Measurements from ENCODE around the gene ACOT12. TPM values are rescaled to one million over a fixed set of nuclear protein-coding genes. Genes with fewer than 3 reads are reported as not detected.

ACOT12 gene
- polyA plus RNA-seq, 1 experiment = 0.18 TPM

- no peak for DNase-seq (ENCODE audit: low read depth)
- ChIA-PET POLR2A (no interaction called here), CTCF (interaction anchor here (0.7 kb wide), 1 partner anchor 14 kb away, joined by 3 read pairs; no protein-coding TSS in a partner anchor)
- H3K27me3 ChIP-seq (ENCODE audit: control insufficient read depth, insufficient read depth, low read length) = no peaks in the 10 kb centered on the region
- no peak for TF ChIP-seq CTCF (IDR thresholded peaks at IDR 0.05; ENCODE audit: insufficient read depth, low read depth, low read length)
- no peaks in the 10 kb centered on the region; the same call in 1 of the 2 replicates for H3K36me3 ChIP-seq (ENCODE audit: control insufficient read depth, insufficient read depth, low read length)
- H3K4me3 ChIP-seq (ENCODE audit: low read depth, low read length) = no peak overlapping the region
Observed at GRCh38 chr5:81313278-81313677, 80.7 kb downstream of the ACOT12 start.

GRCh38 chr5:81310402-81311063 lies 83.4 kb downstream of the ACOT12 start:
- TF ChIP-seq CTCF (IDR thresholded peaks at IDR 0.05; ENCODE audit: insufficient read depth, low read depth, low read length) = no peak
- H3K27me3 ChIP-seq (ENCODE audit: control insufficient read depth, insufficient read depth, low read length) = no peaks in the 10 kb centered on the region
- DNase-seq (ENCODE audit: low read depth) = no peak
- ChIA-PET CTCF (interaction anchor here (0.5 kb wide), 1 partner anchor 39 kb away, joined by 3 read pairs; no protein-coding TSS in a partner anchor), POLR2A (no interaction called here)
- H3K4me3 ChIP-seq (ENCODE audit: low read depth, low read length) = no peak overlapping the region
- no peaks in the 10 kb centered on the region; the same call in 1 of the 2 replicates for H3K36me3 ChIP-seq (ENCODE audit: control insufficient read depth, insufficient read depth, low read length)

GRCh38 chr5:81308836-81309235 lies 85.1 kb downstream of the ACOT12 start:
- CTCF ChIA-PET = interaction anchor here (0.6 kb wide), 1 partner anchor 95 kb away, joined by 3 read pairs; no protein-coding TSS in a partner anchor
- peaks cover 1% of the 10 kb centered on the region; the same call in 1 of the 2 replicates for H3K36me3 ChIP-seq (ENCODE audit: control insufficient read depth, insufficient read depth, low read length)

GRCh38 chr5:81305785-81306184 lies 88.1 kb downstream of the ACOT12 start:
- TF ChIP-seq CTCF (IDR thresholded peaks at IDR 0.05; ENCODE audit: insufficient read depth, low read depth, low read length) = no peak
- POLR2A ChIA-PET = no interaction called here

More at GRCh38 chr5:81308836-81309235, 85.1 kb downstream of the ACOT12 start:
- DNase-seq (ENCODE audit: low read depth) = no peak
- Histone ChIP-seq H3K27me3 (ENCODE audit: control insufficient read depth, insufficient read depth, low read length) (no peaks in the 10 kb centered on the region), H3K4me3 (ENCODE audit: low read depth, low read length) (no peak overlapping the region)
- POLR2A ChIA-PET = no interaction called here
- TF ChIP-seq CTCF (IDR thresholded peaks at IDR 0.05; ENCODE audit: insufficient read depth, low read depth, low read length) = no peak

GRCh38 chr5:81303563-81303962 lies 90.4 kb downstream of the ACOT12 start:
- no peak for TF ChIP-seq CTCF (IDR thresholded peaks at IDR 0.05; ENCODE audit: insufficient read depth, low read depth, low read length)
- CTCF ChIA-PET = interaction anchor here (1.1 kb wide), 1 partner anchor 11 kb away, joined by 4 read pairs; no protein-coding TSS in a partner anchor
- no peak for DNase-seq (ENCODE audit: low read depth)
- H3K36me3 ChIP-seq (ENCODE audit: control insufficient read depth, insufficient read depth, low read length) = peaks cover 1% of the 10 kb centered on the region; the same call in 1 of the 2 replicates
- H3K4me3 ChIP-seq (ENCODE audit: low read depth, low read length) = no peak overlapping the region
- POLR2A ChIA-PET = interaction anchor here (0.6 kb wide), 1 partner anchor 861 kb away, joined by 3 read pairs; no protein-coding TSS in a partner anchor
- H3K27me3 ChIP-seq (ENCODE audit: control insufficient read depth, insufficient read depth, low read length) = no peaks in the 10 kb centered on the region

More at GRCh38 chr5:81305785-81306184, 88.1 kb downstream of the ACOT12 start:
- Histone ChIP-seq H3K36me3 (ENCODE audit: control insufficient read depth, insufficient read depth, low read length) (peaks cover 1% of the 10 kb centered on the region; the same call in 1 of the 2 replicates), H3K4me3 (ENCODE audit: low read depth, low read length) (no peak overlapping the region), H3K27me3 (ENCODE audit: control insufficient read depth, insufficient read depth, low read length) (no peaks in the 10 kb centered on the region)
- DNase-seq (ENCODE audit: low read depth) = no peak
- CTCF ChIA-PET = no interaction called here
